PC-9 (cell line): ENCODE measurements around the gene ROR2. TPM values are rescaled to one million over a fixed set of nuclear protein-coding genes. Genes with fewer than 3 reads are reported as not detected.

Experiments used
- BruUV-seq: library from RNA; stranded (reverse); fragments of 400-500 nt; replicated peaks from 2 replicates; lab custom pipeline; 2021; lab: Mats Ljungman, UMichigan
- CTCF ChIA-PET: fragments of 300-600 bp; sonication (Branson Sonifier 250); formaldehyde crosslinking; loops from one replicate; lab custom pipeline; 2022; ENCODE audit warnings: antibody characterized with exemption; lab: Charles Lee
- POLR2A ChIA-PET: fragments of 300-600 bp; sonication (Branson Sonifier 250); formaldehyde crosslinking; loops from one replicate; lab custom pipeline; 2022; ENCODE audit warnings: antibody characterized with exemption; ENCODE audit not compliant: unreplicated experiment; lab: Charles Lee
- DNase-seq, 2 experiments: peaks; one replicate each; pipeline versions ENCODE4 v3.0.0 to v3.0.0-alpha.2; 2015 to 2022; ENCODE audit warnings: mixed read lengths in 1 of 2
- H2AFZ ChIP-seq: fragments of 200-600 bp; sonication (generic); 2 replicates; pipeline ENCODE4 v1.8.1; 2017; ENCODE audit warnings: antibody characterized with exemption
- H3F3A ChIP-seq: fragments of 200-600 bp; sonication (generic); 2 replicates; pipeline ENCODE4 v1.8.1; 2017; ENCODE audit warnings: antibody characterized with exemption, mild to moderate bottlenecking, low read depth; ENCODE audit not compliant: insufficient read depth
- H3K27ac ChIP-seq: fragments of 200-600 bp; sonication (generic); 2 replicates; pipeline ENCODE4 v1.6.1; 2016; ENCODE audit warnings: mixed run types
- H3K27me3 ChIP-seq: fragments of 200-600 bp; sonication (generic); 2 replicates; pipeline ENCODE4 v1.6.1; 2016; ENCODE audit warnings: low read depth, mixed run types; ENCODE audit not compliant: insufficient read depth
- H3K36me3 ChIP-seq: fragments of 200-600 bp; sonication (generic); 2 replicates; pipeline ENCODE4 v1.6.1; 2016; ENCODE audit warnings: low read depth, mixed run types
- H3K4me1 ChIP-seq: fragments of 200-600 bp; sonication (generic); replicated peaks from 2 replicates; pipeline ENCODE4 v1.6.1; 2016; ENCODE audit warnings: mixed run types; ENCODE audit not compliant: insufficient read depth
- H3K4me2 ChIP-seq: fragments of 200-600 bp; sonication (generic); 2 replicates; pipeline ENCODE4 v1.6.1; 2017; ENCODE audit warnings: mixed run types
- H3K4me3 ChIP-seq: fragments of 200-600 bp; sonication (generic); 2 replicates; pipeline ENCODE4 v1.6.1; 2016; ENCODE audit warnings: mixed run types
- H3K79me2 ChIP-seq: fragments of 200-600 bp; sonication (generic); 2 replicates; pipeline ENCODE4 v1.6.1; 2017; ENCODE audit warnings: low read depth, mixed run types
- H3K9me2 ChIP-seq: fragments of 200-600 bp; sonication (generic); 2 replicates; pipeline ENCODE4 v1.8.1; 2017; ENCODE audit warnings: mild to moderate bottlenecking; ENCODE audit not compliant: insufficient read depth
- H3K9me3 ChIP-seq: fragments of 200-600 bp; sonication (generic); 2 replicates; pipeline ENCODE4 v1.8.1; 2016; ENCODE audit warnings: low read depth; ENCODE audit not compliant: insufficient read depth
- H4K20me1 ChIP-seq: fragments of 200-600 bp; sonication (generic); 2 replicates; pipeline ENCODE4 v1.8.1; 2017; ENCODE audit not compliant: insufficient read depth
- CTCF ChIP-seq: fragments of 200-600 bp; sonication (generic); conservative IDR thresholded peaks from 2 replicates; pipeline ENCODE4 v1.6.1; 2017; ENCODE audit warnings: mixed run types, antibody characterized with exemption, mild to moderate bottlenecking, moderate library complexity
- EZH2 ChIP-seq: fragments of 200-600 bp; sonication (generic); IDR thresholded peaks from 2 replicates; pipeline ENCODE4 v1.8.0; 2017; ENCODE audit warnings: antibody characterized with exemption, low read depth
- intact Hi-C: fragments of 100-400 bp; cut with micrococcal nuclease; formaldehyde crosslinking; loops from one replicate; pipeline ENCODE4 v1.10.0; 2022; ENCODE audit not compliant: unreplicated experiment
- total RNA-seq: library from RNA; stranded (reverse); gene quantifications from 2 replicates; pipeline ENCODE4 v1.2.3, GENCODE V29; 2021

The ROR2 gene
- total RNA-seq, 1 experiment from 2014 or later = not detected

GRCh38 chr9:91681461-91682305 lies 268.3 kb downstream of the ROR2 start:
- Histone ChIP-seq H3K36me3 (no peaks in the 10 kb centered on the region), H3K79me2 (no peaks in the 10 kb centered on the region), H3K4me3 (no peak overlapping the region), H3K9me3 (no peaks in the 10 kb centered on the region), H3K27ac (no peak overlapping the region), H3K4me1 (no peaks in the 10 kb centered on the region), H3F3A (no peaks in the 10 kb centered on the region), H3K9me2 (no peaks in the 10 kb centered on the region), H2AFZ (no peak overlapping the region), H3K27me3 (no peaks in the 10 kb centered on the region), H4K20me1 (no peaks in the 10 kb centered on the region), H3K4me2 (no peak overlapping the region)
- TF ChIP-seq EZH2 = no peak
- TF ChIP-seq CTCF = peak; percentile 72
- intact Hi-C loops = loop anchor here (1.0 to 5.0 kb wide), 2 partner anchors 46 to 766 kb away; no protein-coding TSS in a partner anchor
- BruUV-seq = no TSS peak
- DNase-seq = peak in 1 of 2 experiments; percentile 64
- ChIA-PET POLR2A (no interaction called here), CTCF (no interaction called here)

DNA sequence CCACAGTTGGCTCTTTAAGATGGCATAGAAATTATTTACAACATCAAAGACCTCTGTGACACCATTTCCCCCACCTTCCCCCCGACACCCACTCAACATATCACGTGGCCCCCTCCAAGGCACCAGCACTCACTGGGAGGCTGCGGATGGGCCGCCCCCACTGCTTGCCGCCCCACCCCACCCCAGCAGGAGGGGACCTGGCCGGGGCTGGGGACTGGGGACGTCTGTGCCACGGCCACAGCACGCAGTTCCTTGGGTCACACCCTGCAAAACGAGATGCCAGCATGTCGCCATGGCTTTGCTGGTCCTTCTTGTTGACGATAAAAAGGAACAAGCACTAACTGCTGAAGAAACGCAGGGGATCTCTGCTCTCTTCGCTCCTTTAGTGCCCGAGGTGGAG lies 269.0 kb downstream of the ROR2 start:
- no peaks in the 10 kb centered on the region for H3K27me3 ChIP-seq
- H2AFZ ChIP-seq = no peak overlapping the region
- no peak overlapping the region for H3K27ac ChIP-seq
- H3K9me3 ChIP-seq = no peaks in the 10 kb centered on the region
- no peak overlapping the region for H3K4me2 ChIP-seq
- BruUV-seq = no TSS peak
- no peak for TF ChIP-seq EZH2
- TF ChIP-seq CTCF = no peak
- ChIA-PET CTCF (no interaction called here), POLR2A (no interaction called here)
- no peaks in the 10 kb centered on the region for H4K20me1 ChIP-seq
- no peak for DNase-seq
- no peaks in the 10 kb centered on the region for H3K9me2 ChIP-seq
- H3F3A ChIP-seq = no peaks in the 10 kb centered on the region
- H3K79me2 ChIP-seq = no peaks in the 10 kb centered on the region
- H3K4me1 ChIP-seq = no peaks in the 10 kb centered on the region
- no peaks in the 10 kb centered on the region for H3K36me3 ChIP-seq
- no peak overlapping the region for H3K4me3 ChIP-seq
- intact Hi-C loops = loop anchor here (1.0 to 5.0 kb wide), 2 partner anchors 46 to 766 kb away; no protein-coding TSS in a partner anchor

- H3K4me3 ChIP-seq = no peak overlapping the region
- H3K9me3 ChIP-seq = no peaks in the 10 kb centered on the region
- H3F3A ChIP-seq = no peaks in the 10 kb centered on the region
- no peak overlapping the region for H2AFZ ChIP-seq
- POLR2A ChIA-PET = no interaction called here
- no peaks in the 10 kb centered on the region for H3K4me1 ChIP-seq
- no TSS peak for BruUV-seq
- TF ChIP-seq CTCF = no peak
- TF ChIP-seq EZH2 = no peak
- no peaks in the 10 kb centered on the region for H3K79me2 ChIP-seq
- intact Hi-C loops = loop anchor here (5.0 kb wide), 1 partner anchor 47 kb away; no protein-coding TSS in a partner anchor
- H3K36me3 ChIP-seq = no peaks in the 10 kb centered on the region
- DNase-seq = no peak
- no peaks in the 10 kb centered on the region for H4K20me1 ChIP-seq
- no peak overlapping the region for H3K27ac ChIP-seq
- H3K27me3 ChIP-seq = no peaks in the 10 kb centered on the region
- no peaks in the 10 kb centered on the region for H3K9me2 ChIP-seq
- H3K4me2 ChIP-seq = no peak overlapping the region
- CTCF ChIA-PET = no interaction called here
Observed at GRCh38 chr9:91680106-91680505, 269.9 kb downstream of the ROR2 start.
